GM23338 (cell line): ENCODE measurements around the gene IFITM5. TPM values are rescaled to one million over a fixed set of nuclear protein-coding genes. Genes with fewer than 3 reads are reported as not detected.

ENCODE experiments used
- ATAC-seq: fragments of 200-7000 bp; cut with Tn5 transposase; 3 replicates; pipeline ENCODE4 v1.9.1; 2020
- DNase-seq: peaks from one replicate; pipeline ENCODE4 v3.0.0-alpha.2; 2015; ENCODE audit warnings: low spot score
- H2AFZ ChIP-seq: fragments of 200-600 bp; sonication (generic); 2 replicates; pipeline ENCODE4 v1.8.0; 2016; ENCODE audit warnings: antibody characterized with exemption, mild to moderate bottlenecking, moderate library complexity
- H3F3A ChIP-seq: fragments of 200-600 bp; sonication (generic); replicated peaks from 2 replicates; pipeline ENCODE4 v1.8.0; 2017; ENCODE audit warnings: antibody characterized with exemption, mixed run types, low read depth
- H3K27ac ChIP-seq: fragments of 200-600 bp; sonication (generic); 2 replicates; pipeline ENCODE4 v1.6.1; 2016; ENCODE audit warnings: low read depth
- H3K27me3 ChIP-seq: fragments of 200-600 bp; sonication (generic); 2 replicates; pipeline ENCODE4 v1.8.0; 2016; ENCODE audit warnings: mild to moderate bottlenecking, mixed run types, moderate library complexity; ENCODE audit not compliant: insufficient read depth
- H3K36me3 ChIP-seq: fragments of 200-600 bp; sonication (generic); 2 replicates; pipeline ENCODE4 v1.8.0; 2016; ENCODE audit warnings: mild to moderate bottlenecking; ENCODE audit not compliant: insufficient read depth
- H3K4me1 ChIP-seq: fragments of 200-600 bp; sonication (generic); 2 replicates; pipeline ENCODE4 v1.8.0; 2016; ENCODE audit warnings: mild to moderate bottlenecking, moderate library complexity; ENCODE audit not compliant: insufficient read depth
- H3K4me2 ChIP-seq: fragments of 200-600 bp; sonication (generic); 2 replicates; pipeline ENCODE4 v1.7.1; 2017; ENCODE audit warnings: mixed run types
- H3K4me3 ChIP-seq: fragments of 200-600 bp; sonication (generic); 2 replicates; pipeline ENCODE4 v1.6.1; 2016; ENCODE audit warnings: mixed run types
- H3K79me2 ChIP-seq: fragments of 200-600 bp; sonication (generic); replicated peaks from 2 replicates; pipeline ENCODE4 v1.8.0; 2017; ENCODE audit warnings: mild to moderate bottlenecking; ENCODE audit not compliant: insufficient read depth
- H3K9me2 ChIP-seq: fragments of 200-600 bp; sonication (generic); 2 replicates; pipeline ENCODE4 v1.8.0; 2017; ENCODE audit not compliant: insufficient read depth
- H4K20me1 ChIP-seq: fragments of 200-600 bp; sonication (generic); replicated peaks from 2 replicates; pipeline ENCODE4 v1.8.0; 2017; ENCODE audit warnings: mild to moderate bottlenecking; ENCODE audit not compliant: insufficient read depth
- H3K27ac Mint-ChIP-seq: 2 replicates; pipeline ENCODE4 v1.8.0; 2020; ENCODE audit warnings: inconsistent platforms, mild to moderate bottlenecking, moderate library complexity, mixed read lengths
- H3K27me3 Mint-ChIP-seq: 3 replicates; pipeline ENCODE4 v1.8.0; 2022; ENCODE audit warnings: low read depth, mild to moderate bottlenecking, moderate library complexity, mixed read lengths, inconsistent platforms; ENCODE audit not compliant: insufficient read depth, poor library complexity
- H3K36me3 Mint-ChIP-seq: 3 replicates; pipeline ENCODE4 v1.8.0; 2021; ENCODE audit warnings: low read depth, mild to moderate bottlenecking, inconsistent platforms, moderate library complexity, mixed read lengths
- H3K4me1 Mint-ChIP-seq: 3 replicates; pipeline ENCODE4 v1.8.0; 2020; ENCODE audit warnings: mild to moderate bottlenecking, inconsistent platforms, mixed read lengths
- H3K4me3 Mint-ChIP-seq: 3 replicates; pipeline ENCODE4 v1.8.0; 2021; ENCODE audit warnings: moderate library complexity, mild to moderate bottlenecking, inconsistent platforms, mixed read lengths
- H3K9me3 Mint-ChIP-seq: 3 replicates; pipeline ENCODE4 v1.8.0; 2020; ENCODE audit warnings: moderate library complexity, mild to moderate bottlenecking, inconsistent platforms, mixed read lengths
- CREB1 ChIP-seq: fragments of 250-450 bp; sonication (Bioruptor Pico); IDR thresholded peaks from 2 replicates; pipeline ENCODE4 v1.5.0; 2020; ENCODE audit warnings: low read depth, mild to moderate bottlenecking, moderate library complexity
- ETS1 ChIP-seq: IDR thresholded peaks from 2 replicates; pipeline ENCODE4 v1.6.1; 2016; ENCODE audit warnings: antibody characterized with exemption
- EZH2 ChIP-seq: fragments of 200-600 bp; sonication (generic); IDR thresholded peaks from one replicate; pipeline ENCODE4 v1.8.0; 2017; ENCODE audit warnings: antibody characterized with exemption, mild to moderate bottlenecking, low read depth; ENCODE audit not compliant: unreplicated experiment
- EZH2phosphoT487 ChIP-seq: fragments of 200-600 bp; sonication (generic); IDR thresholded peaks from one replicate; pipeline ENCODE4 v1.8.1; 2018; ENCODE audit warnings: antibody characterized with exemption; ENCODE audit not compliant: unreplicated experiment
- JUNB ChIP-seq: IDR thresholded peaks from one replicate; pipeline ENCODE4 v1.6.1; 2016; ENCODE audit warnings: antibody characterized with exemption; ENCODE audit not compliant: unreplicated experiment
- NANOG ChIP-seq: IDR thresholded peaks from 2 replicates; pipeline ENCODE4 v1.6.1; 2016; ENCODE audit warnings: antibody characterized with exemption, borderline replicate concordance
- POLR2AphosphoS5 ChIP-seq: IDR thresholded peaks from 2 replicates; pipeline ENCODE4 v1.6.1; 2016; ENCODE audit warnings: antibody characterized with exemption, low read depth
- REST ChIP-seq: IDR thresholded peaks from one replicate; pipeline ENCODE4 v1.6.1; 2018; ENCODE audit warnings: antibody characterized with exemption; ENCODE audit not compliant: unreplicated experiment
- STAT1 ChIP-seq: IDR thresholded peaks from one replicate; pipeline ENCODE4 v1.6.1; 2016; ENCODE audit warnings: antibody characterized with exemption; ENCODE audit not compliant: unreplicated experiment
- ZNF114 ChIP-seq: fragments of 250-450 bp; sonication (Bioruptor Pico); IDR thresholded peaks from 2 replicates; pipeline ENCODE4 v1.5.0; 2020; ENCODE audit warnings: mild to moderate bottlenecking, moderate library complexity
- ZNF331 ChIP-seq: fragments of 250-450 bp; sonication (Bioruptor Pico); IDR thresholded peaks from 2 replicates; pipeline ENCODE4 v1.5.0; 2020; ENCODE audit warnings: low read depth, mild to moderate bottlenecking, moderate library complexity
- ZNF462 ChIP-seq: fragments of 250-450 bp; sonication (Bioruptor Pico); IDR thresholded peaks from 2 replicates; pipeline ENCODE4 v1.5.0; 2020; ENCODE audit warnings: mild to moderate bottlenecking, moderate library complexity
- polyA plus RNA-seq: library from polyadenylated mRNA; unstranded; fragments of >200 nt; fragmentation: Nextera tagmentation; extraction: Ambion mirVana; gene quantifications from 2 replicates; pipeline ENCODE4 v1.2.1, GENCODE V29; 2016
- total RNA-seq: library from RNA; depleted of rRNA; stranded (reverse); fragments of >200 nt; shearing (Covaris generic); gene quantifications from 2 replicates; pipeline ENCODE4 v1.2.3, GENCODE V29; 2014
- TF ChIP-seq, protein P1 (sequence below), 2 experiments: fragments of 200-600 bp in 1 of 2; sonication (generic) in 1 of 2; conservative IDR thresholded peaks; 2 replicates each; pipeline versions ENCODE4 v1.5.1 to v1.6.1; 2016 to 2017; ENCODE audit warnings: antibody characterized with exemption in 2 of 2, low read depth in 2 of 2, mild to moderate bottlenecking in 2 of 2, moderate library complexity in 1 of 2

Gene IFITM5
- total and polyA plus RNA-seq, 2 experiments from 2014 or later, result not detected

DNA sequence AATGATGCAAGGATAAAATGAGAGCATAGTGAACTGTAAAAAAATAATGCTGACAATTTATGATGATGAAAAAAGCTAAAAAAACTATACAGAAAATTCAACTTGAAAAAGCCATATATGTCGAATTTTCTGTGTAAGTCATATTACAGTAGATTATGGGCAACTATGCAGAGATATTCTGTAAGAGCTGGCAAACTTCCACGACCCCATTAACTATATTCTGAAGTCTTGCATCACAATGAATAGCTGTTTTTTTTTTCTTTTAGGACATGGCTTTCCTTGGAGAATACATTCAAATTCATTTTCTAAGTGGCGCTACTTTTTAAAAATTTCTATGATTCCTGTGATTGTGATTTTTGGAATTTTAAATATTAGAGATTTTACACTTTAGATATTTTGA lies 44.1 kb downstream of the IFITM5 start (continued):
- TF ChIP-seq ZNF331 (no peak), POLR2AphosphoS5 (no peak)

GRCh38 chr11:253886-254270 lies 45.4 kb downstream of the IFITM5 start:
- Histone ChIP-seq H3K79me2 (no peaks in the 10 kb centered on the region), H4K20me1 (no peaks in the 10 kb centered on the region), H3K36me3 (peaks cover 12% of the 10 kb centered on the region; the same call in 1 of the 2 replicates), H3K4me2 (no peak overlapping the region), H3K4me1 (no peaks in the 10 kb centered on the region), H3K27ac (no peak overlapping the region), H2AFZ (no peak overlapping the region), H3K4me3 (no peak overlapping the region), H3K9me2 (peaks cover 4% of the 10 kb centered on the region; the same call in 1 of the 2 replicates), H3K27me3 (no peaks in the 10 kb centered on the region), H3F3A (peaks cover 16% of the 10 kb centered on the region)
- peaks cover 5% of the 10 kb centered on the region; the same call in 1 of the 3 replicates for H3K9me3 Mint-ChIP-seq
- H3K4me3 Mint-ChIP-seq, result no peak overlapping the region
- TF ChIP-seq, protein P1, sequence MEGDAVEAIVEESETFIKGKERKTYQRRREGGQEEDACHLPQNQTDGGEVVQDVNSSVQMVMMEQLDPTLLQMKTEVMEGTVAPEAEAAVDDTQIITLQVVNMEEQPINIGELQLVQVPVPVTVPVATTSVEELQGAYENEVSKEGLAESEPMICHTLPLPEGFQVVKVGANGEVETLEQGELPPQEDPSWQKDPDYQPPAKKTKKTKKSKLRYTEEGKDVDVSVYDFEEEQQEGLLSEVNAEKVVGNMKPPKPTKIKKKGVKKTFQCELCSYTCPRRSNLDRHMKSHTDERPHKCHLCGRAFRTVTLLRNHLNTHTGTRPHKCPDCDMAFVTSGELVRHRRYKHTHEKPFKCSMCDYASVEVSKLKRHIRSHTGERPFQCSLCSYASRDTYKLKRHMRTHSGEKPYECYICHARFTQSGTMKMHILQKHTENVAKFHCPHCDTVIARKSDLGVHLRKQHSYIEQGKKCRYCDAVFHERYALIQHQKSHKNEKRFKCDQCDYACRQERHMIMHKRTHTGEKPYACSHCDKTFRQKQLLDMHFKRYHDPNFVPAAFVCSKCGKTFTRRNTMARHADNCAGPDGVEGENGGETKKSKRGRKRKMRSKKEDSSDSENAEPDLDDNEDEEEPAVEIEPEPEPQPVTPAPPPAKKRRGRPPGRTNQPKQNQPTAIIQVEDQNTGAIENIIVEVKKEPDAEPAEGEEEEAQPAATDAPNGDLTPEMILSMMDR (conservative IDR thresholded peaks at IDR 0.05; ENCODE audit: low read depth in 2 of 2), result no peak
- TF ChIP-seq POLR2AphosphoS5 (no peak), CREB1 (CRISPR knock-in tag) (no peak), ZNF331 (no peak), ZNF114 (CRISPR knock-in tag) (no peak), EZH2phosphoT487 (no peak), STAT1 (no peak), JUNB (no peak), ETS1 (no peak), ZNF462 (CRISPR knock-in tag) (no peak), EZH2 (no peak), REST (no peak), NANOG (no peak)
- peaks cover 1% of the 10 kb centered on the region for H3K27me3 Mint-ChIP-seq
- ATAC-seq (no peak), DNase-seq (no peak)
- H3K27ac Mint-ChIP-seq, result no peak overlapping the region; the same call in 1 of the 2 replicates
- H3K4me1 Mint-ChIP-seq, result no peaks in the 10 kb centered on the region; the same call in none of the 3 replicates
- H3K36me3 Mint-ChIP-seq, result peaks cover 40% of the 10 kb centered on the region
